Measurements from ENCODE around the gene ATP10A. TPM values are rescaled to one million over a fixed set of nuclear protein-coding genes. Genes with fewer than 3 reads are reported as not detected.

ATP10A gene
- total and polyA plus RNA-seq, 2 donors from 2014 or later = 4.0 to 6.8 TPM

- DNase-seq = no peak
- intact Hi-C loops (cut with DNase I) = no loop called here
- TF ChIP-seq CTCF (IDR thresholded peaks at IDR 0.05; ENCODE audit: borderline replicate concordance, extremely low read depth, insufficient read depth) = no peak
Measured at GRCh38 chr15:25631971-25632370, 231.2 kb downstream of the ATP10A start.

More at GRCh38 chr15:25631971-25632370, 231.2 kb downstream of the ATP10A start:
- H3K36me3 ChIP-seq (ENCODE audit: control insufficient read depth in 2 of 3, insufficient read depth in 3 of 3, low read length in 3 of 3) = no peaks in the 10 kb centered on the region
- no peak overlapping the region for H3K4me3 ChIP-seq (ENCODE audit: low read length in 3 of 3)
- no peak overlapping the region for H3K9ac ChIP-seq (ENCODE audit: low read length in 3 of 3)
- FAIRE-seq = no peak
- H3K27ac ChIP-seq (ENCODE audit: low read depth in 2 of 2, low read length in 2 of 2) = no peak overlapping the region
- H3K27me3 ChIP-seq (ENCODE audit: control insufficient read depth, insufficient read depth, low read length) = no peaks in the 10 kb centered on the region
- H3K9me3 ChIP-seq (ENCODE audit: control insufficient read depth in 2 of 3, insufficient read depth in 1 of 3, low read length in 3 of 3) = no peaks in the 10 kb centered on the region
- H3K4me1 ChIP-seq (ENCODE audit: control insufficient read depth in 2 of 3, insufficient read depth in 2 of 3, low read depth in 1 of 3, low read length in 3 of 3) = no peaks in the 10 kb centered on the region

Small RNAs within 50 kb of the gene (microRNA-seq; reads per million reads assigned to microRNA genes)
- not detected for gene MIR4715
